Esophagus muscularis mucosa (tissue), 4 donors: ENCODE measurements around the gene KCNH3. TPM values are rescaled to one million over a fixed set of nuclear protein-coding genes. Genes with fewer than 3 reads are reported as not detected.

ENCODE experiments used
- DNase-seq: peaks from one replicate; pipeline ENCODE4 v3.0.0-alpha.2; 2017; ENCODE audit errors: extremely low spot score
- H3K27ac ChIP-seq, 4 donors: fragments of 200-600 bp; sonication (generic); replicated peaks in 1 of 4; 1 replicate in 3 of 4; 2 replicates in 1 of 4; pipeline ENCODE4 v1.5.1; 2016 to 2019; ENCODE audit warnings: mild to moderate bottlenecking in 1 of 4
- H3K27me3 ChIP-seq, 4 donors: fragments of 200-600 bp; sonication (generic); one replicate each; pipeline versions ENCODE4 v1.5.1 to v1.6.0; 2016 to 2019
- H3K36me3 ChIP-seq, 4 donors: fragments of 200-600 bp; sonication (generic); one replicate each; pipeline ENCODE4 v1.5.1; 2016 to 2019
- H3K4me1 ChIP-seq, 4 donors: fragments of 200-600 bp; sonication (generic); one replicate each; pipeline ENCODE4 v1.5.1; 2016 to 2019
- H3K4me3 ChIP-seq, 4 donors: fragments of 200-600 bp; sonication (generic); 1 replicate in 2 of 4; 2 replicates in 2 of 4; pipeline ENCODE4 v1.5.1; 2016 to 2019; ENCODE audit warnings: mild to moderate bottlenecking in 4 of 4, moderate library complexity in 1 of 4
- H3K9me3 ChIP-seq, 4 donors: fragments of 200-600 bp; sonication (generic); 1 replicate in 3 of 4; 2 replicates in 1 of 4; pipeline ENCODE4 v1.5.1; 2016 to 2019
- CTCF ChIP-seq, 3 experiments: fragments of 200-600 bp in 2 of 3; fragments of 450-650 bp in 1 of 3; sonication (generic) in 2 of 3; IDR thresholded peaks; one replicate each; pipeline ENCODE4 v1.5.1; 2017 to 2019; ENCODE audit warnings: antibody characterized with exemption in 3 of 3, mild to moderate bottlenecking in 2 of 3, moderate library complexity in 1 of 3
- EP300 ChIP-seq: sonication (generic); formaldehyde crosslinking; IDR thresholded peaks from one replicate; pipeline ENCODE4 v1.6.1; 2017; ENCODE audit warnings: antibody characterized with exemption
- POLR2A ChIP-seq: fragments of 450-650 bp; IDR thresholded peaks from one replicate; pipeline ENCODE4 v1.6.1; 2017; ENCODE audit warnings: antibody characterized with exemption, moderate library complexity, mild to moderate bottlenecking, low read depth
- POLR2AphosphoS5 ChIP-seq, 2 donors: sonication (generic); formaldehyde crosslinking; IDR thresholded peaks; one replicate each; pipeline ENCODE4 v1.6.1; 2017; ENCODE audit warnings: antibody characterized with exemption in 2 of 2
- WGBS: methylation state at CpG from one replicate; pipeline ENCODE4 v1.1.5; 2018; 5-methylcytosine and 5-hydroxymethylcytosine counted together
- intact Hi-C: fragments of 100-400 bp; cut with DNase I; formaldehyde crosslinking; loops from one replicate; pipeline ENCODE4 v1.15.1; 2023
- total RNA-seq, 4 donors: library from RNA; depleted of rRNA; stranded (reverse); fragments of >200 nt; gene quantifications; one replicate each; pipeline versions ENCODE4 v1.1.0 to v1.2.1, GENCODE V29; 2016

The KCNH3 gene
- total RNA-seq, 4 donors from 2014 or later, result 0.34 to 0.66 (median 0.65) TPM; not detected in 1

GRCh38 chr12:49524660-49525324 is 14.0 kb upstream of the KCNH3 start:
- no peaks in the 10 kb centered on the region for H3K27me3 ChIP-seq
- intact Hi-C loops, result no loop called here
- H3K9me3 ChIP-seq, result no peaks in the 10 kb centered on the region
- peaks cover 21 to 68% (median 46%) of the 10 kb centered on the region in 4 donors for H3K36me3 ChIP-seq
- no peak overlapping the region for H3K4me3 ChIP-seq
- H3K27ac ChIP-seq, result no peak overlapping the region
- no peak for DNase-seq
- TF ChIP-seq EP300, result no peak
- TF ChIP-seq CTCF (IDR thresholded peaks at IDR 0.05), result no peak
- TF ChIP-seq POLR2AphosphoS5 (IDR thresholded peaks at IDR 0.05), result no peak
- TF ChIP-seq POLR2A, result no peak
- WGBS, result 77% methylated on average over 6 of the region's 6 CpGs
- H3K4me1 ChIP-seq, result no peaks in the 10 kb centered on the region

- no peaks in the 10 kb centered on the region for H3K27me3 ChIP-seq
- no peak for DNase-seq
- TF ChIP-seq EP300 (no peak), POLR2AphosphoS5 (IDR thresholded peaks at IDR 0.05) (no peak), CTCF (IDR thresholded peaks at IDR 0.05) (no peak), POLR2A (no peak)
- H3K4me1 ChIP-seq, result no peaks in the 10 kb centered on the region
- H3K9me3 ChIP-seq, result no peaks in the 10 kb centered on the region
- H3K27ac ChIP-seq, result no peak overlapping the region
- intact Hi-C loops, result no loop called here
- WGBS, result 90% methylated on average over 7 of the region's 7 CpGs
- peaks cover 21 to 59% (median 43%) of the 10 kb centered on the region in 4 donors for H3K36me3 ChIP-seq
- no peak overlapping the region for H3K4me3 ChIP-seq
Measured at GRCh38 chr12:49525942-49526341, 12.9 kb upstream of the KCNH3 start.

GRCh38 chr12:49527361-49528130 is 11.3 kb upstream of the KCNH3 start:
- no peaks in the 10 kb centered on the region for H3K4me1 ChIP-seq
- peaks cover 21 to 48% (median 40%) of the 10 kb centered on the region in 4 donors for H3K36me3 ChIP-seq
- H3K27me3 ChIP-seq, result no peaks in the 10 kb centered on the region
- WGBS, result 93% methylated on average over 7 of the region's 7 CpGs
- peak; percentile 57 for DNase-seq
- H3K4me3 ChIP-seq, result no peak overlapping the region
- no peak overlapping the region for H3K27ac ChIP-seq
- no peak for TF ChIP-seq POLR2AphosphoS5 (IDR thresholded peaks at IDR 0.05)
- TF ChIP-seq CTCF (IDR thresholded peaks at IDR 0.05), result no peak
- no peak for TF ChIP-seq EP300
- TF ChIP-seq POLR2A, result no peak
- H3K9me3 ChIP-seq, result no peaks in the 10 kb centered on the region
- intact Hi-C loops, result no loop called here

GRCh38 chr12:49529414-49529813 is 9.4 kb upstream of the KCNH3 start:
- Histone ChIP-seq H3K36me3 (peaks cover 17 to 36% (median 30%) of the 10 kb centered on the region in 4 donors), H3K27ac (no peak overlapping the region), H3K4me1 (no peaks in the 10 kb centered on the region), H3K27me3 (no peaks in the 10 kb centered on the region), H3K4me3 (no peak overlapping the region), H3K9me3 (no peaks in the 10 kb centered on the region)
- 95% methylated on average over 1 of the region's 1 CpG for WGBS
- TF ChIP-seq POLR2AphosphoS5 (IDR thresholded peaks at IDR 0.05) (no peak), EP300 (no peak), POLR2A (no peak), CTCF (IDR thresholded peaks at IDR 0.05) (no peak)
- intact Hi-C loops, result no loop called here
- DNase-seq, result no peak
